ENCODE results near the gene JPT2.

The JPT2 gene

DNA sequence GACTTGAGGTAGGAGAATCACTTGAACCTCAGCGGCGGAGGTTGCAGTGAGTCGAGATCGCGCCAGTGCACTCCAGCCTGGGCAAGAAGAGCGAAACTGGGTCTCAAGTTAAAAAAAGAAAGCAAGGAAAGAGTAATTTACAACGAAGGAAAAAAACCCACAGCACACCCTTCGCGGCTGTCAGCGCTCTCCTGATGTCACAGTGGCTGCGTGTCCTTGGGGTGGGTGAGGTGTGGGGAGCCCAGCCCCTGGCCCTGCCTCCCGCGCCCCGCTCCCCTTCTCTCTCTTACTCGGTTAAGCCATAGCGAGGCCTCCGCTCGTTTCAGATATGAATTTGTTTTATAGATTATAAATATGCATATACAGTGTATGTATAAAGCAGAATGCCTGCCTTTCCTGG, 740 bp upstream of the JPT2 start:
- no peak for DNase-seq

DNA sequence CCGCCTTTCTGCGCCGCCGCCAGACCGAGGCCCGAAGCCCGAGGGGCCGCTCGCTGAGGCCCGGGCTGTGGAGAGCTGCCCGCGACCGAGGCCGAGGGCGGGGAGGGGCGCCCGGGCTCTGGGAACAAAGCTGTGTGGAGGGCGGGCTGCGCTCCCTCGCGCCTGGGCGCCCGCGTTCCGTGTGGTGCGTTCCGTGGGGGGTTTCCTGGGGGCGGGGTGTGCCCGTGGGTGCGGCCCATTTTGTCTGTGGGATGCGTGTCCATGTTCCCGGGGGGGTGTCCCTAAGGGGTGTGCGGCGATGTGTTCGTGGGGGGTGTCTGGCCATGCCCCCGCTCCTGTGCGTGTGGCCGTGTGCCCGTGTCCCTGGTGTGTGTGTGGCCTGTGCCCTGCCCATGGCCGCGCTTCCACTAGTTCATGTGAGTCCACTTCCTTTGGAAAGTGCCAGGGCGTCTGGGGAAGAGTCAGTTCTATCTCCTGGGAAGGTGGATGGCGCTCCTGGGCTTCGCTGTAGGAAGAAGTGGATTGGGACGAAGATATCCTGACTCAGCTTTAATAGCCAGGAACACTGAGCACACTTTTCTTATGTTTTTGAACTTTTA, 520 bp downstream of the JPT2 start:
- DNase-seq = no peak

DNA sequence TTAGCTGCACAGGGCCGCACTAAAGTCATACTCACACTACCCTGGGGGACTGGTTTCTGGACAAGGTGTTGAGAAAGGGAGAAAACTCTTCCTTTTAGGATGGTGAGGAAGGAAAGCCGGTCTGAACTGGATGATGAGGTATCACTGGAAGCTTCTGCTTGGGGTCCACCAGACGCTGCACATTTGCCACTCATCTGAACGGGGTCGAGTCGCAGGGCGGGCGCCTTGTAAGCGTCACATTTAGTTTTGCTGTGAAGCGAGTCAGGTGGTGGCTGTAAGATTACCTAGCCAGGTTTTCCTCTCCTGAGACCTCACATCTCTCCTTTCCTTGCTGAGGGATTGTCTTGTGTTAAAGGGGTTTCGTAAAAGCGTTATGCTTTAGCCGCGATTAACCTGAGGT, 2.3 kb downstream of the JPT2 start:
- DNase-seq = no peak

- DNase-seq = no peak
Measured at GRCh38 chr16:1681032-1681431, 3.0 kb downstream of the JPT2 start.

DNA sequence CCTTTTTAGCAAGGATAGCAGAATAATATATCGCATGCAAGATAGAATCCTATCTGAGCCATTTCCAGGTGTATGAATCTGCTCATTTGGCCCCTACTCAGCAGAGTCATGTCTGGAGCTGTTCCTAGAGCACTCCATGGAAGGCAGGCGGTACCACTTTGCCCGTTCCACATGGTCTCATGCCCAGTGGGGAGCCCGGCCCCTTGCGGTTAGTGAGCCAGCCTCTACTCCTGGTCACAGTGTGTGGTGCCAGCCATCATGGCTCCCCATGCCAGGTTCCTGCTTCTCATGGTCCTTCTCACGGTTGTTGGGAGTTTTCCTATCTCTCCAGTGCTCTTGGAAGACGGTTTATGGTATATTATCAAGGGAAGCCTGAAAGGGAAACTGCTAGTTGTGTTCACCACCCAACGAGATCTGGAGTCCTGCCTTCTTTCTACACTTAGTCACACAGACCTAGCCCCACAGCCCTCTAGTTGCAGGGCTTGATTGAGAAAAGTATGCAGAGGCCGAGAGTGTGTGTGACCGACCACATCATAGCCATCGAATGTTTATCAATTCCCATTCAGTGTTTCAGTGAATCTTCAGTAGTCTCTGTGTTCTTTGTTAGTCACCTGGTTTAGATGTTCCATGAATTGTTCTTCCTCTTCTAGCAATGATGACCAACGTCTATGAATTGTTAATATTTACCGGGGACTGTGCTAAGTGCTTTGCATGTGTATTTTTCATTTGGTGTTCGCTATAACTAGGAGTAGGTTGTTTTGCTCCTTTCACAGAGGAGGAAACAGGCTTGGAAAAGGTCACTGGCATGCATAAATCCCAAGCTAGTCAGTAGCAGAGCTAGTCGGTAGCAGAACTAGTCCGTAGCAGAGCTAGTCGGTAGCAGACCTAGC, 9.6 kb downstream of the JPT2 start:
- DNase-seq = no peak

- no peak for DNase-seq
Measured at GRCh38 chr16:1688807-1689560, 10.9 kb downstream of the JPT2 start.

GRCh38 chr16:1689853-1690252, 11.8 kb downstream of the JPT2 start:
- DNase-seq = no peak

- no peak for DNase-seq
Measured at GRCh38 chr16:1690810-1691209, 12.7 kb downstream of the JPT2 start.

DNA sequence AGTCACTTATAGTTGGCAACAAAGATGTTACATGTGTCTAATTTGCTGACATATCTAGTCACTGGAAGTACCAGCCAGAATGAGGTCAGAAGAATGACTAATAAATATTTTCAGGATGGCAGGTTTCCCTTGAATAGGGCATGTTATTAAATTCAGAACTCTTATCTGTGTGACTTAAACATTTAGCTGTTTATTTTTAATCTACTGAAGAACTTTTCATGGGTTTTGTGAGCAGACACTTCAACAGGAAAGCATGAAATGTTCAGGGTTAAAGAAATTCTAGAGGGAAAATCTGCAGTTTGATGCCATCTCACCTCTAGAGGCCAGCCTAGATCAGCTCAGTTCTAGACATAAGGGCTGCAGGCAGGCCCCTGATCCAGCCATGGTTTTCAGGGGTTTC, 13.2 kb downstream of the JPT2 start:
- no peak for DNase-seq

GRCh38 chr16:1691956-1692355, 13.9 kb downstream of the JPT2 start:
- DNase-seq = no peak

- no peak for DNase-seq
Measured at GRCh38 chr16:1696863-1697262, 18.8 kb downstream of the JPT2 start.

DNA sequence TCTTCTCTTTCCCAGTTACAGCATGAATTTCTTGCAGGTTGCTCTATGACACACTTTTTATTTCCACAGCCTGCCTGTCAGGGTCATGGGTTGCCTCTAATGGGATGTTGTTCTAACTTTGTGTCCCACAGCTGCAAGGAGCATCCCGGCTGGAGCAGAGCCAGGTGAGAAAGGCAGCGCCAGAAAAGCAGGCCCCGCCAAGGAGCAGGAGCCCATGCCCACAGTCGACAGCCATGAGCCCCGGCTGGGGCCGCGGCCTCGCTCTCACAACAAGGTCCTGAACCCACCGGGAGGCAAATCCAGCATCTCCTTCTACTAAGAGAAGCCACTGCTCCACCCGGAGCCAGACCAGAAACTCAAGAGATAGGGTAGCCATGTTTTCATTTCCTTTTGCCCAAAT, 20.6 kb downstream of the JPT2 start:
- DNase-seq = no peak

DNA sequence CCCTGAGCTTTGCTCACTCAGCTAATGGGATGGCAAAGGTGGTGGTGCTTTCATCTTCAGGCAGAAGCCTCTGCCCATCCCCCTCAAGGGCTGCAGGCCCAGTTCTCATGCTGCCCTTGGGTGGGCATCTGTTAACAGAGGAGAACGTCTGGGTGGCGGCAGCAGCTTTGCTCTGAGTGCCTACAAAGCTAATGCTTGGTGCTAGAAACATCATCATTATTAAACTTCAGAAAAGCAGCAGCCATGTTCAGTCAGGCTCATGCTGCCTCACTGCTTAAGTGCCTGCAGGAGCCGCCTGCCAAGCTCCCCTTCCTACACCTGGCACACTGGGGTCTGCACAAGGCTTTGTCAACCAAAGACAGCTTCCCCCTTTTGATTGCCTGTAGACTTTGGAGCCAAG, 22.2 kb downstream of the JPT2 start:
- DNase-seq = no peak

DNA sequence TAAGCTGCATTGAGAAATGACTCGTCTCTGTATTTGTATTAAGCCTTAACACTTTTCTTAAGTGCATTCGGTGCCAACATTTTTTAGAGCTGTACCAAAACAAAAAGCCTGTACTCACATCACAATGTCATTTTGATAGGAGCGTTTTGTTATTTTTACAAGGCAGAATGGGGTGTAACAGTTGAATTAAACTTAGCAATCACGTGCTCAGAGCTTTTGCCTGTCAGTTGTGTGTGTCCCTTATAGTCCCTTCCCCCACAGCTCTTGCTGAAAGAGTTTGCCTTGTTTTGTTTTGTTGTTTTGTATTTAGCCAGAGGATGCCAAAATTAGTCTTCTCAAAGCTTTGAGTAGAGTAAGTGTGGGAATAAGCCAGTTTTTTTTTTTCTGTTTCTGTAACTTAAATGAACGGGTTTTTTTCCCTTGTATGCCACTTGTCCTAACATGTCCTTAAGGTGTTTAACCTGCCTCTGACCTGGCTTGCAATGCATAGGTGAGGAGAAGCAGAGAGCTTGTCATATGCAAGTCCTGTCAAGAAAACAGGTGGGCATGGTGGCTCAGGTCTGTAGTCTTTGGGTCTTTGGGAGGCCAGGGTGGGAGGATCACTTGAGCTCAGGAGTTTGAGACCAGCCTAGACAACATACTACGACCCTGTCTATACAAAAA, 23.3 kb downstream of the JPT2 start:
- DNase-seq = no peak

DNA sequence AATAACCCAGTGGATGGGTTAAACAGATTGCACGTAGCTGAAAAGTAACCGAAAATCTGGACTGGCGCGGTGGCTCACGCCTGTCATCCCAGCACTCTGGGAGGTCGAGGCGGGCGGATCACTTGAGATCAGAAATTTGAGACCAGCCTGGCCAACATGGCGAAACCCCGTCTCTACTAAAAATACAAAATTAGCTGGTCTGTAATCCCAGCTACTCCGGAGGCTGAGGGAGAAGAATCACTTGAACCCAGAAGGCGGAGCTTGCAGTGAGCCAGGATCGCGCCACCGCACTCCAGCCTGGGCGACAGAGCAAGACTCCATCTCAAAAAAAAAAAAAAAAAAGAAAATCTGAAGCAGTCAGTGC, 27.2 kb downstream of the JPT2 start:
- DNase-seq = peak; percentile 5

DNA sequence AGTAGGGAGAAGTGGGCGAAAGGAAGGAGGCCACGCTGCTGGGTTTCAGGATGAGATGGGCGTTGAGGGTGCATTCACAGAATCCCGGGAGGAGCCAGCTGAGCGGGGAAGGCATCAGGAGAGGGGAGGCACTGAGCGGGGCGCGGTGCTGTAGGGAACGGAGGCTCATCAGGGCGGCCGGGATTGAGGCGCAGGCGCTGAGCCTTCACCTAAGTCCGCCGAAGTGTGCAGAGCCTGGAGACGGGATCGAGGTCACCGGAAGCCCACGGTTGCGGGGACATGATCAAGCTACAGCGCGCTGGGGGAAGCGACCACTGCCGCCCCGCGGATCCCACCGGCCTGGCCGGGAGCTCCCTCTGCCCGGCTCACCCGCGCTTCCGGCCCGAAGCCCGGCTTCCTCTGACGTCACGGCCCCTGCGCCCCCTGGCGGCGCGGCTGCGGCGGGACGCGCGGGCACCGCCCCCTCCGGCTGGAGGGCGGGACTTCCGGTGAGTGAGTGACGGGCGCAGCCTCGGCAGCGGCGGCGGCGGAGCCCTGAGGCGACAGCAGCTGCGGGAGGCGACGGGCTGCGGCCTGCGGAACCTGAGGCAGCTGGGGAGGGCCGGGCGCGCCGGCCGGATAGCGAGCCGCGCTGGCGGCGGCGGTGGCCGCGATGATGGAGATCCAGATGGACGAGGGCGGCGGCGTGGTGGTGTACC, 27.8 kb downstream of the JPT2 start, which contains the start of gene MAPK8IP3:
MAPK8IP3 (plus strand) TSS at position 508 of the 698 bp plus-strand sequence; CDS start at position 653, 145 bp downstream.
- DNase-seq = peak; percentile 78

DNA sequence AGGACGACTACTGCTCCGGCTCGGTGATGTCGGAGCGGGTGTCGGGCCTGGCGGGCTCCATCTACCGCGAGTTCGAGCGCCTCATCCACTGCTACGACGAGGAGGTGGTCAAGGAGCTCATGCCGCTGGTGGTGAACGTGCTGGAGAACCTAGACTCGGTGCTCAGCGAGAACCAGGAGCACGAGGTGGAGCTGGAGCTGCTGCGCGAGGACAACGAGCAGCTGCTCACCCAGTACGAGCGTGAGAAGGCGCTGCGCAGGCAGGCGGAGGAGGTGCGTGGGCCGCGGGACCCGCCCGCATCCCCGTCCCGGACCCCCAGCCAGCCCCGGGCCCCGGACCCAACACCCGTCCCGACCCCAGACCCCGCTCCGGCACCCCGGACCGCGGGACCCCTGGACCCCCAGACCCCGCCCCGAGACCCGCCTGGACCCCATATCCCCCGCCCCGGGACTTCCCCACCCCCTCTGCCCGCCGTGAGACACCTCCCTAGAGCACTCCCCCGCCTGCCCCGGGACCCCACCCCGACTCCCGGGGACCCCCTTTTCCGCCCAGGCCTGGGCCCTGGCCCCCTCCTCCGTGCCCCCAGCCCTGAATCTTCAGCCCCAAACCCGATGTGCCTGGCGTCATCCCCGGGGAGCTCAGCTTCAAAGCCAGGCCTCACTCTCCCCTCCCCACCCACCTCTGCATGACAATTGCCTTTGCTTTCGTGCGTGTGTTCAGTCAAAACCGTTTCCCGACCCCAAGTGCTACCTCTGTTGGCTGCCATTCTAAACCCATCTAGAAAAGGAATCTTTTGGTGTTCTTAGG, 28.5 kb downstream of the JPT2 start:
- no peak for DNase-seq

- DNase-seq = no peak
Measured at GRCh38 chr16:1707193-1707790, 29.2 kb downstream of the JPT2 start.

GRCh38 chr16:1708083-1708767, 30.1 kb downstream of the JPT2 start:
- no peak for DNase-seq

GRCh38 chr16:1708768-1709180, 30.7 kb downstream of the JPT2 start:
- DNase-seq = no peak

DNA sequence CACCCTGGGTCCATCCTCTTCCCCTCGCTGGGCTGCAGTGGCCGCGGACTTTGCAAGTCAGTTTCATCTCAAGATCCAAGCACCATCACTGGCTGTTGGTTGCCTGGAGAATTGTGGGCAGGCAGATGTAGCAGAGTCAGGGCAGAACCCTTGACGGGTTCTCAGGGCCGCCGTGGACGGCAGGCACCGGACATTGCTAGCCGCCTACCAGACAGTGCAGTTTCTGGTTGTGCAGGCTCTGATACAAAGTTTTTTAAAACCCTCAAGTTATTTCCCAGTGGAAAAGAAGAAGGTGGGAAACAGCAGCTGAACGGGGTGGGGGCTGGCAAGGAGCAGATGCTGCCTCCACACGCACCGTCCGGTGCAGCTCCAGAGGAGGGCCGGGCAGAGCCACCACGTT, 31.3 kb downstream of the JPT2 start:
- no peak for DNase-seq

Data from KG1 (cell line).